Loucy (cell line): Measurements from ENCODE around the gene ATP13A3.

ENCODE experiments used
- CTCF ChIP-seq: fragments of 200-600 bp; sonication (generic); conservative IDR thresholded peaks from 2 replicates; pipeline ENCODE4 v1.5.1; 2014; ENCODE audit warnings: mild to moderate bottlenecking, antibody characterized with exemption, low read length
- EZH2phosphoT487 ChIP-seq: fragments of 200-600 bp; IDR thresholded peaks from 2 replicates; pipeline ENCODE4 v1.6.1; 2018; ENCODE audit warnings: antibody characterized with exemption, mild to moderate bottlenecking, moderate library complexity, borderline replicate concordance

- no peak for TF ChIP-seq CTCF
- no peak for TF ChIP-seq EZH2phosphoT487
Measured at GRCh38 chr3:194395212-194395611, 91.6 kb downstream of the ATP13A3 start.
